Duodenal mucosa (tissue), 2 donors: Measurements from ENCODE around the gene OTUD5.

Source experiments
- H3K27ac ChIP-seq: one replicate; pipeline ENCODE4 v1.7.0; 2013; ENCODE audit warnings: low read depth, low read length
- H3K27me3 ChIP-seq, 2 donors: one replicate each; pipeline ENCODE4 v1.7.0; 2013; ENCODE audit warnings: low read length in 2 of 2, control low read depth in 1 of 2; ENCODE audit not compliant: insufficient read depth in 2 of 2, control insufficient read depth in 1 of 2
- H3K36me3 ChIP-seq, 2 donors: one replicate each; pipeline ENCODE4 v1.7.0; 2013; ENCODE audit warnings: low read length in 2 of 2, control low read depth in 1 of 2; ENCODE audit not compliant: insufficient read depth in 2 of 2, control insufficient read depth in 1 of 2
- H3K4me1 ChIP-seq, 2 donors: one replicate each; pipeline ENCODE4 v1.7.0; 2013; ENCODE audit warnings: low read length in 2 of 2, control low read depth in 1 of 2; ENCODE audit not compliant: insufficient read depth in 2 of 2, control insufficient read depth in 1 of 2
- H3K4me3 ChIP-seq, 2 donors: one replicate each; pipeline ENCODE4 v1.7.0; 2013; ENCODE audit warnings: low read length in 2 of 2, low read depth in 1 of 2
- H3K9ac ChIP-seq, 2 donors: one replicate each; pipeline ENCODE4 v1.7.0; 2013; ENCODE audit warnings: low read length in 2 of 2, low read depth in 1 of 2
- H3K9me3 ChIP-seq, 2 donors: one replicate each; pipeline ENCODE4 v1.7.0; 2013; ENCODE audit warnings: low read length in 2 of 2, control low read depth in 1 of 2; ENCODE audit not compliant: control insufficient read depth in 1 of 2

Gene OTUD5

GRCh38 chrX:48974033-48974432, 16.6 kb upstream of the OTUD5 start:
- Histone ChIP-seq H3K36me3 (peaks cover 9 to 27% of the 10 kb centered on the region in 2 donors), H3K27me3 (no peaks in the 10 kb centered on the region), H3K9ac (no peak overlapping the region), H3K4me1 (peaks cover 4 to 11% of the 10 kb centered on the region in 2 donors), H3K9me3 (no peaks in the 10 kb centered on the region), H3K4me3 (no peak overlapping the region), H3K27ac (no peak overlapping the region)

- peaks cover 4 to 11% of the 10 kb centered on the region in 2 donors for H3K4me1 ChIP-seq
- no peak overlapping the region for H3K27ac ChIP-seq
- H3K27me3 ChIP-seq: no peaks in the 10 kb centered on the region
- H3K9me3 ChIP-seq: no peaks in the 10 kb centered on the region
- peak overlapping the region in 1 of 2 donors; percentile 10 for H3K9ac ChIP-seq
- peaks cover 9 to 22% of the 10 kb centered on the region in 2 donors for H3K36me3 ChIP-seq
- peak overlapping the region; percentile 37 to 50 for H3K4me3 ChIP-seq
These were observed 15.1 kb upstream of the OTUD5 start for GRCh38 chrX:48972220-48973164.

- H3K9ac ChIP-seq: peak within 1 kb of the TSS in 1 of 2 donors; percentile 10
These were observed 14.1 kb upstream of the OTUD5 start, which contains the start of gene KCND1 for GRCh38 chrX:48971249-48972219. Gene KCND1, minus strand, starts transcription at chrX:48971844. Its CDS starts 1,573 bp downstream, at chrX:48970271.

GRCh38 chrX:48969471-48969870, 12.1 kb upstream of the OTUD5 start:
- Histone ChIP-seq H3K36me3 (peaks cover 6 to 7% of the 10 kb centered on the region in 2 donors), H3K27ac (no peak overlapping the region), H3K4me3 (no peak overlapping the region), H3K27me3 (no peaks in the 10 kb centered on the region), H3K4me1 (peaks cover 4 to 11% of the 10 kb centered on the region in 2 donors), H3K9me3 (no peaks in the 10 kb centered on the region), H3K9ac (no peak overlapping the region)

More at GRCh38 chrX:48971249-48972219, 14.1 kb upstream of the OTUD5 start, which contains the start of gene KCND1:
- H3K9me3 ChIP-seq: no peaks in the 10 kb centered on the region
- no peaks in the 10 kb centered on the region for H3K27me3 ChIP-seq
- no peak within 1 kb of the TSS for H3K27ac ChIP-seq
- H3K4me3 ChIP-seq: peak within 1 kb of the TSS; percentile 37 to 50
- peaks cover 4 to 11% of the 10 kb centered on the region in 2 donors for H3K4me1 ChIP-seq
- H3K36me3 ChIP-seq: peaks cover 9 to 22% of the 10 kb centered on the region in 2 donors

GRCh38 chrX:48968377-48968776, 11.0 kb upstream of the OTUD5 start:
- no peak overlapping the region for H3K9ac ChIP-seq
- peaks cover 4 to 11% of the 10 kb centered on the region in 2 donors for H3K4me1 ChIP-seq
- no peaks in the 10 kb centered on the region for H3K36me3 ChIP-seq
- no peak overlapping the region for H3K27ac ChIP-seq
- H3K4me3 ChIP-seq: no peak overlapping the region
- no peaks in the 10 kb centered on the region for H3K9me3 ChIP-seq
- H3K27me3 ChIP-seq: no peaks in the 10 kb centered on the region

GRCh38 chrX:48966796-48967579, 9.6 kb upstream of the OTUD5 start:
- Histone ChIP-seq H3K36me3 (no peaks in the 10 kb centered on the region), H3K9me3 (no peaks in the 10 kb centered on the region), H3K9ac (no peak overlapping the region), H3K4me3 (no peak overlapping the region), H3K27me3 (no peaks in the 10 kb centered on the region), H3K4me1 (peaks cover 4 to 13% of the 10 kb centered on the region in 2 donors), H3K27ac (no peak overlapping the region)

- H3K36me3 ChIP-seq: no peaks in the 10 kb centered on the region
- no peak overlapping the region for H3K4me3 ChIP-seq
- peaks cover 4 to 16% of the 10 kb centered on the region in 2 donors for H3K4me1 ChIP-seq
- H3K9me3 ChIP-seq: no peaks in the 10 kb centered on the region
- H3K27ac ChIP-seq: no peak overlapping the region
- H3K27me3 ChIP-seq: no peaks in the 10 kb centered on the region
- no peak overlapping the region for H3K9ac ChIP-seq
These were observed 8.6 kb upstream of the OTUD5 start for GRCh38 chrX:48965959-48966358.

- Histone ChIP-seq H3K9ac (peak overlapping the region in 1 of 2 donors; percentile 25), H3K27ac (no peak overlapping the region), H3K4me1 (peaks cover 17 to 26% of the 10 kb centered on the region in 2 donors), H3K4me3 (peak overlapping the region in 1 of 2 donors; percentile 32), H3K27me3 (no peaks in the 10 kb centered on the region), H3K36me3 (no peaks in the 10 kb centered on the region), H3K9me3 (no peaks in the 10 kb centered on the region)
These were observed 4.2 kb upstream of the OTUD5 start for GRCh38 chrX:48961585-48962091.

GRCh38 chrX:48960291-48960690, 2.9 kb upstream of the OTUD5 start:
- no peak overlapping the region for H3K9ac ChIP-seq
- no peak overlapping the region for H3K4me3 ChIP-seq
- no peaks in the 10 kb centered on the region for H3K27me3 ChIP-seq
- peaks cover 23 to 40% of the 10 kb centered on the region in 2 donors for H3K4me1 ChIP-seq
- no peaks in the 10 kb centered on the region for H3K9me3 ChIP-seq
- H3K27ac ChIP-seq: no peak overlapping the region
- peaks cover 4% of the 10 kb centered on the region in 2 donors for H3K36me3 ChIP-seq
